MM.1S (cell line): ENCODE data around the gene PMEPA1.
"Not testable (repeated sequence)": the region's sequence is repeated elsewhere in the genome, so short reads cannot be mapped to it uniquely, and the experiment has no call there.

ENCODE experiments used
- DNase-seq: peaks from one replicate; pipeline ENCODE4 v3.0.0-alpha.2; 2015
- H2AFZ ChIP-seq: fragments of 300-600 bp; sonication (generic); 2 replicates; pipeline ENCODE4 v1.6.0; 2016; ENCODE audit warnings: antibody characterized with exemption, low read length
- H3F3A ChIP-seq: fragments of 300-600 bp; sonication (generic); 2 replicates; pipeline ENCODE4 v1.6.1; 2016; ENCODE audit warnings: mild to moderate bottlenecking, antibody characterized with exemption, low read length, moderate library complexity, mixed read lengths; ENCODE audit not compliant: insufficient read depth
- H3K27ac ChIP-seq: fragments of 300-600 bp; sonication (generic); 2 replicates; pipeline ENCODE4 v1.5.1; 2016; ENCODE audit warnings: mild to moderate bottlenecking, low read length
- H3K27me3 ChIP-seq: fragments of 300-600 bp; sonication (generic); replicated peaks from 2 replicates; pipeline ENCODE4 v1.6.0; 2016; ENCODE audit warnings: low read length; ENCODE audit not compliant: insufficient read depth
- H3K36me3 ChIP-seq: fragments of 300-600 bp; sonication (generic); replicated peaks from 2 replicates; pipeline ENCODE4 v1.6.1; 2016; ENCODE audit warnings: mild to moderate bottlenecking, low read length, mixed read lengths; ENCODE audit not compliant: insufficient read depth
- H3K4me1 ChIP-seq: fragments of 300-600 bp; sonication (generic); 2 replicates; pipeline ENCODE4 v1.6.1; 2016; ENCODE audit warnings: low read length, mixed read lengths
- H3K4me2 ChIP-seq: fragments of 300-600 bp; sonication (generic); 2 replicates; pipeline ENCODE4 v1.6.0; 2016; ENCODE audit warnings: low read depth, low read length
- H3K4me3 ChIP-seq: fragments of 300-600 bp; sonication (generic); 2 replicates; pipeline ENCODE4 v1.5.1; 2016; ENCODE audit warnings: low read length, mixed read lengths
- H3K79me2 ChIP-seq: fragments of 300-600 bp; sonication (generic); 2 replicates; pipeline ENCODE4 v1.6.1; 2016; ENCODE audit warnings: mixed run types, low read length, mixed read lengths
- H3K9ac ChIP-seq: fragments of 300-600 bp; sonication (generic); 2 replicates; pipeline ENCODE4 v1.6.1; 2016; ENCODE audit warnings: low read length, mixed read lengths
- H3K9me2 ChIP-seq: fragments of 300-600 bp; sonication (generic); replicated peaks from 2 replicates; pipeline ENCODE4 v1.6.1; 2016; ENCODE audit warnings: mild to moderate bottlenecking, low read length, mixed read lengths; ENCODE audit not compliant: insufficient read depth
- H3K9me3 ChIP-seq: fragments of 300-600 bp; sonication (generic); replicated peaks from 2 replicates; pipeline ENCODE4 v1.6.1; 2016; ENCODE audit warnings: mild to moderate bottlenecking, low read length, mixed read lengths; ENCODE audit not compliant: insufficient read depth
- H4K20me1 ChIP-seq: fragments of 300-600 bp; sonication (generic); 2 replicates; pipeline ENCODE4 v1.6.1; 2016; ENCODE audit warnings: mild to moderate bottlenecking, low read length, moderate library complexity, mixed read lengths; ENCODE audit not compliant: insufficient read depth
- EZH2 ChIP-seq: fragments of 300-600 bp; sonication (generic); optimal IDR thresholded peaks from 2 replicates; pipeline ENCODE3; 2017; ENCODE audit warnings: low read depth, mild to moderate bottlenecking, antibody characterized with exemption, low read length, mixed read lengths
- EZH2phosphoT487 ChIP-seq: fragments of 300-600 bp; sonication (generic); IDR thresholded peaks from 2 replicates; pipeline ENCODE4 v1.6.1; 2018; ENCODE audit warnings: antibody characterized with exemption, low read length
- TF ChIP-seq, protein P1 (sequence below): fragments of 300-600 bp; sonication (generic); IDR thresholded peaks from 2 replicates; pipeline ENCODE4 v1.5.1; 2016; ENCODE audit warnings: antibody characterized with exemption, low read length, mixed read lengths

The PMEPA1 gene

DNA sequence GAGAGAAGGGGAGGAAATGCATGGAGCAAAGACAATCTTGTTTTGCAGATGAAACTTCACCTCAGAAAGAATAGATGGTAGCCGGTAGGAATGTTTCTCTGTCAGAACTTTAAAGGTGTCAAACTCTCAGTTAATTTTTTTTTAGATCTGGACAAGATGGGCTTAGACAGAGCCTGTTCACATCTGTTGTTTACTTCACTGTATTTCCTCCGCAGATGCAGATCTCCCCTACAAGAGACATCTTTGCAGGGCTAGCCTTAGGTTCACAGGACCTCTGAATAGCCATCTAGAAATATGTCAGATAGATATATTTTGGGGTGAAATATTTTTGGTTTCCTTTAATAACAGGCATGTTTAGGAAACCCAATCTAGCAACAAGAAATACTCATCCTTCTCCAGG, 77.5 kb downstream of the PMEPA1 start:
- no peak overlapping the region for H3K27ac ChIP-seq
- no peaks in the 10 kb centered on the region for H4K20me1 ChIP-seq
- peaks cover 14% of the 10 kb centered on the region for H3K4me1 ChIP-seq

DNA sequence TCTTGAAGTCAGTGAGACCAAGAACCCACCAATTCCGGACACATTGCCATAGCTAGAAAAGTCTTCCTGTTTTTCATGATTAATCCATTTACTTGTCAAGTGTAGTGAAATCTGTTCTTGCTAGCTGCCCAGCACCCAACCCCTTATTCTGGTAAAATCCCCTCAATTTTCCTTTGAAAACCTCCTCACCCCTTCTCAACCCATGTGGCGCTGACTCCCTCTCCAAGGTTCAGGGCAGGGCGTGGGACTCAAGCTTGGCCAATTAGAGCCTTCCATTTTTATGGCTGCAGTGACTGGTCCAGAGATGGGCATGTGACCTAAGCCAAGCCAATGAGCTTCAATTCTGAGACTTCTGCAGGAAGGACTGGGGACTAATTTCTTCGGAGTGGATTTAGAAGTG, 79.8 kb downstream of the PMEPA1 start:
- Histone ChIP-seq H3K9me2 (no peaks in the 10 kb centered on the region), H3K27me3 (peaks cover 54% of the 10 kb centered on the region), H3K4me2 (no peak overlapping the region), H3K4me3 (no peak overlapping the region), H3F3A (0 out of 2 replicates have a peak, but pooled peaks cover 3% of the 10 kb centered on the region), H3K9me3 (no peaks in the 10 kb centered on the region), H3K27ac (no peak overlapping the region), H3K79me2 (no peaks in the 10 kb centered on the region), H3K4me1 (peaks cover 14% of the 10 kb centered on the region), H2AFZ (no peak overlapping the region), H3K36me3 (no peaks in the 10 kb centered on the region), H4K20me1 (no peaks in the 10 kb centered on the region), H3K9ac (no peak overlapping the region)
- TF ChIP-seq EZH2phosphoT487 = no peak
- no peak for TF ChIP-seq EZH2
- TF ChIP-seq, protein P1, sequence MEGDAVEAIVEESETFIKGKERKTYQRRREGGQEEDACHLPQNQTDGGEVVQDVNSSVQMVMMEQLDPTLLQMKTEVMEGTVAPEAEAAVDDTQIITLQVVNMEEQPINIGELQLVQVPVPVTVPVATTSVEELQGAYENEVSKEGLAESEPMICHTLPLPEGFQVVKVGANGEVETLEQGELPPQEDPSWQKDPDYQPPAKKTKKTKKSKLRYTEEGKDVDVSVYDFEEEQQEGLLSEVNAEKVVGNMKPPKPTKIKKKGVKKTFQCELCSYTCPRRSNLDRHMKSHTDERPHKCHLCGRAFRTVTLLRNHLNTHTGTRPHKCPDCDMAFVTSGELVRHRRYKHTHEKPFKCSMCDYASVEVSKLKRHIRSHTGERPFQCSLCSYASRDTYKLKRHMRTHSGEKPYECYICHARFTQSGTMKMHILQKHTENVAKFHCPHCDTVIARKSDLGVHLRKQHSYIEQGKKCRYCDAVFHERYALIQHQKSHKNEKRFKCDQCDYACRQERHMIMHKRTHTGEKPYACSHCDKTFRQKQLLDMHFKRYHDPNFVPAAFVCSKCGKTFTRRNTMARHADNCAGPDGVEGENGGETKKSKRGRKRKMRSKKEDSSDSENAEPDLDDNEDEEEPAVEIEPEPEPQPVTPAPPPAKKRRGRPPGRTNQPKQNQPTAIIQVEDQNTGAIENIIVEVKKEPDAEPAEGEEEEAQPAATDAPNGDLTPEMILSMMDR = no peak
- no peak for DNase-seq

More for the DNA sequence above, 77.5 kb downstream of the PMEPA1 start:
- Histone ChIP-seq H3K9ac (no peak overlapping the region), H3K4me3 (no peak overlapping the region), H3K36me3 (no peaks in the 10 kb centered on the region), H3K27me3 (peaks cover 69% of the 10 kb centered on the region), H3K79me2 (no peaks in the 10 kb centered on the region), H3K4me2 (no peak overlapping the region), H3K9me3 (0 out of 2 replicates have a peak, but pooled peaks cover 2% of the 10 kb centered on the region), H2AFZ (no peak overlapping the region), H3F3A (0 out of 2 replicates have a peak, but pooled peaks cover 3% of the 10 kb centered on the region), H3K9me2 (no peaks in the 10 kb centered on the region)
- TF ChIP-seq, protein P1 = no peak
- TF ChIP-seq EZH2 (no peak), EZH2phosphoT487 (no peak)
- DNase-seq = no peak

DNA sequence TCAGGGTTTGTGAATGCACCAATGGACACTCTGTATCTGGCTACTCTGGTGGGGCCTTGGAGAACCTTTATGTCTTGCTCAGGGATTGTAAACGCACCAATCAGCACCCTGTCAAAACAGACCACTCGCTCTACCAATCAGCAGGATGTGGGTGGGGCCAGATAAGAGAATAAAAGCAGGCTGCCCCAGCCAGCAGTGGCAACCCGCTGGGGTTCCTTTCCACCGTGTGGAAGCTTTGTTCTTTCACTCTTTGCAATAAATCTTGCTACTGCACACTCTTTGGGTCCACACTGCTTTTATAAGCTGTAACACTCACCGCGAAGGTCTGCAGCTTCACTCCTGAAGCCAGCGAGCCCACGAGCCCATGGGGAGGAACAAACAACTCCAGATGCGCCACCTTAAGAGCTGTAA, 80.3 kb downstream of the PMEPA1 start:
- H2AFZ ChIP-seq, H3K4me2 ChIP-seq, H4K20me1 ChIP-seq, H3K9me3 ChIP-seq, H3K36me3 ChIP-seq, H3K4me3 ChIP-seq, H3K27ac ChIP-seq, H3K9me2 ChIP-seq, H3K79me2 ChIP-seq, H3F3A ChIP-seq, DNase-seq, H3K9ac ChIP-seq: not testable (repeated sequence)
- Histone ChIP-seq H3K27me3 (peaks cover 48% of the 10 kb centered on the region), H3K4me1 (peaks cover 10% of the 10 kb centered on the region)

DNA sequence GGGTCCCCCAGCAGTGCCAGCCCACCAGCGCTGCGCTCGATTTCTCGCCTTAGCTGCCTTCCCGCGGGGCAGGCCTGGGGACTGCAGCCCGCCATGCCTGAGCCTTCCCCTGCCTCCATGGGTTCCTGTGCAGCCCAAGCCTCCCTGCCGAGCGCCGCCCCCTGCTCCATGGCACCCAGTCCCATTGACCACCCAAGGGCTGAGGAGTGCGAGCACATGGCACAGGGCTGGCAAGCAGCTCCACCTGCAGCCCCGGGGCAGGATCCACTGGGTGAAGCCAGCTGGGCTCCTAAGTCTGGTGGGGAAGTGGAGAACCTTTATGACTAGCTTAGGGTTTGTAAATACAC, 80.9 kb downstream of the PMEPA1 start:
- not testable (repeated sequence) for H2AFZ ChIP-seq, H3K4me1 ChIP-seq, H3K27ac ChIP-seq, H4K20me1 ChIP-seq, H3K4me2 ChIP-seq, H3K9me2 ChIP-seq, H3K9me3 ChIP-seq, DNase-seq, H3K79me2 ChIP-seq, H3K4me3 ChIP-seq, H3K9ac ChIP-seq, H3K36me3 ChIP-seq, H3F3A ChIP-seq
- peaks cover 48% of the 10 kb centered on the region for H3K27me3 ChIP-seq
